GM19324 (cell line): ENCODE measurements around the gene ACVR1B.

Experiments used
- ATAC-seq: cut with Tn5 transposase; IDR thresholded peaks from one replicate; pipeline ENCODE4 v1.9.1; 2021; ENCODE audit warnings: mild to moderate bottlenecking, moderate library complexity; ENCODE audit not compliant: unreplicated experiment, low FRiP score

Gene ACVR1B

DNA sequence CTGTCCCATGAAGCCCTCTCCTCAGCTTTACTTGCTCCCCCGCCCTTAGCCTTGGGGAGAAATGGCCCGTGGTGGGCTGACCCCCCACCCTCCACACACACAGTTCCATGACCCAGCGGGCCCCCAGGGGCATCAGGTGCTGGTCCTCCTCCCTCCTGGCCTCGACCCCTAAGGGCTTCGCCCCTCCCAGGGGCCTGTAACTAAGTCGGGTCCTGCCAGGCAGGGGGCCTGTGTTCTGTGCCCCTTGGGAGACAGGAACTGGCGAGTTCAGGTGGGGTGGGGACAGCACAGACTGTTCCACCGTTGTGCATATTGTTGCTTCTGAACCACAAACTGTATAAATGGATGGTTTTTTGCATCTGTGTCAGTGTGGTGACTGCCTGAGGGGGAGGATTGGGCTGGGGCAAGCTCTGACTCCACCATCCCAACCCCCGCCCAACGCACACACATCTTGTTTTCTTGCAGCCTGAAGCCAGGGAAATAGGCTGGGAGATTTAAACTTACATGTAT is 64.1 kb downstream of the ACVR1B start:
- ATAC-seq = no peak

DNA sequence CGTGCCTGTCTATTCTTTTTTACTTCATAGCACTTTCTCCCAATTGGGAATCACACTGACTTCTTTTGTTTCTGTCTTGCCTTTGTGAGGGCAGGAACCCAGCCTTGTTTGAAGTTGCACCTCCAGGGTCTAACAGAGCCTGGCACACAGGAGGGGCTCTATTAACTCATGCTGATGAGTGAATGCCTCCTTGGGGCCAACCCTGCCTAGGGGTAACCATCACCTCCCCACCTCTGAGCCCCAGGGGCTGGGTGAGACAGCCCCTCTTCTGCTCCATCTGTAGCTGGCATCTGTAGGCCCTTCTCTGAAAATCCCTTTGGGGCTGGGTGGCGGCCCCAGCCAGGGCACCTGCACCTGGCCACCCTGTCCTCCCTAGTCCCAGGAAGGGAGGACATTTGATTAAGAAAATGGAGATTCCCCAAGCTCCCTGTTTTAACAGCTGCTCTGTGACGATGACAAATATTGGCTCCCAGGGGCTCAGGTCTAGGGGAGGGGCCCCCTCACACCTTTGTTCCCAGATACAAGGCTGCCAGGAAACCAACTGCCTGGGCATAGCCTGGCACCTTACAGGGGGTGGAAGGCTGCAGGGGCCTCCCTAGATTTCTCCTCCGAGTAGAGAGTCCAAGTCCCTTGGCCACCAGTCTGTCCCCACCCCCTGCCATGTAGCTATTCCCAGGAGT is 67.1 kb downstream of the ACVR1B start:
- ATAC-seq = no peak

DNA sequence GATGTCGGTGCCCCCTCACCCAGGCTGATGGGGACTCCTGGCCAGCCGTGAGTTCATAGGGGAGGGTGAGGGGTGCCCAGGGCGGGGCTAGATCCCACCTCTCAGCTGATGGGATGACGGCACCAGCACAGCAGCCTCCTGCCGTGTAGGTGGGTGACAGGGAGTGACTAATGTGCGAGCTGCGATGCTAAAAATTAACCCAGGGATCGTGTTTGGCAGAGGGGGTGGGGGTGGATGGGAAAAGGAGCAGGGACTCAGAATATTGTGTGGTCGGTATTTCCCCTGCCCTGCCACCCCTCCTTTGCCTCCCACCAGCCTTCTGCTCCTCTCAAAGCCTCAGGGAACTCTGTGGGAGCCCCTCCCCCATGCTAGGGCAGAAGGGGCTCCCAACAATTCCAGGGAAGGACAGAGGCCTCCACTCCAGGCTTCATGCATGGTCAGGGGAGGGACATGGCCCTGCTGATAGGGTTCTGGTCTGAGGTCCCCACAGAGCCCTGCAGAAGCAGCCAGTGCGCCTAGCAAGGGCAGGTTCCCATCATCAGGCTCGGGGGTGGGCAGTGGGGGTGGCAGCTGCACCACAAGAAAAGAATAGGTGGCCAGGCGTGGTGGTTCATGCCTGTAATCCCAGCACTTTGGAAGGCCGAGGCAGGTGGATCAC is 67.7 kb downstream of the ACVR1B start:
- ATAC-seq = no peak

DNA sequence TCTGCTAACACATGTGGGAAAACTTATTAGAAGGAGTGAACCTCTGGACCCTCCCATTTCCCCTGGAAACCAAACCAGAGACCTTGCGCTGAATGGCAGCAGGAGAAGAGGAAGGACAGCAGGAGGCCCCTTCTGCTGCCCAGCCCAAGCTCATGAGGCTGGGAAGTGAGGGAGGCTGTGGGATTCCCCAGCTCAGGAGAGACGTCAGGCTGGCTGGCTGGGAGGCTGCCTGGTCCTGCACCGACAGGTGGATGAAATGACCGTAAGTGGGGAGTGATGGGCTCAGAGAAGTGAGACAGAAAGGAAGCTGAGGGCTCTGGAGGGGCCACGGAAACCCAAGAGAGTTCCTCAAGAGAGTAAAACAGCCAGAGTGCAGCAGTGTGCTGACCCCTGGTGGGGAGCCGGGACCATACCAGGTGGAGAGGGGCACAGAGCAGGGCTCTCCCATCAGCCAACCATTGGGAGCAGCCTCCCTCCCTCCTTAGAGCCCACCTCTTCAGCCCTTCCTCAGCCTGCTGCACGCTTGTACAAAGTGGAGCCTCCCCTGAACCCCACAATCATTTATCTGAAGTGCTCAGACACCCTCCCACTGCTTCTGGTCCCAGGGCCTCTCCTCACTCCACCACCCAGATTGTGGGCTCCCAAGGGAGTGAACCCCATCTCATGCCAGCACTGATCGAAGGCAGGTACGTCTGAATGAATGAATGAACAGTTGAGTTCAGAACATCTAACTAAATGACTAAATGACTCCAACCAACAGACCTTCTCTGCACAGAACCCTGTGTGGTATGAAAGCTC is 69.2 kb downstream of the ACVR1B start:
- no peak for ATAC-seq

DNA sequence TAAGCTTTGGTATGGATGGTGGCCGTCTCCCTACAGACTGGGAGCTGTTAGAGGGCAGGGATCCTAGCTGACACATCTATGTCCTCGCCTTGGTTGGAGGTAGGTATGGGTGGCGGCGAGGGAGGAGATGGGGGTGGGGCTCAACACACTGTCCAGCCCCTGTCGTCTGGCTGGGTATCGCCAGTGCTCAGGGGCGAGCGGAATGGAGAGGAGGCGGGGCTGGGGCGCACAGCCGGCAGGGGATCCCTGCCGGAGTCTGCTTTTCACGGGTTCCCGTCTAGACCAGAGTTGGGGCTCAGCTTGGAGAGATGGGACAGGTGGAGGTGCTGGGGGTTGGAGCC is 71.3 kb downstream of the ACVR1B start:
- no peak for ATAC-seq

DNA sequence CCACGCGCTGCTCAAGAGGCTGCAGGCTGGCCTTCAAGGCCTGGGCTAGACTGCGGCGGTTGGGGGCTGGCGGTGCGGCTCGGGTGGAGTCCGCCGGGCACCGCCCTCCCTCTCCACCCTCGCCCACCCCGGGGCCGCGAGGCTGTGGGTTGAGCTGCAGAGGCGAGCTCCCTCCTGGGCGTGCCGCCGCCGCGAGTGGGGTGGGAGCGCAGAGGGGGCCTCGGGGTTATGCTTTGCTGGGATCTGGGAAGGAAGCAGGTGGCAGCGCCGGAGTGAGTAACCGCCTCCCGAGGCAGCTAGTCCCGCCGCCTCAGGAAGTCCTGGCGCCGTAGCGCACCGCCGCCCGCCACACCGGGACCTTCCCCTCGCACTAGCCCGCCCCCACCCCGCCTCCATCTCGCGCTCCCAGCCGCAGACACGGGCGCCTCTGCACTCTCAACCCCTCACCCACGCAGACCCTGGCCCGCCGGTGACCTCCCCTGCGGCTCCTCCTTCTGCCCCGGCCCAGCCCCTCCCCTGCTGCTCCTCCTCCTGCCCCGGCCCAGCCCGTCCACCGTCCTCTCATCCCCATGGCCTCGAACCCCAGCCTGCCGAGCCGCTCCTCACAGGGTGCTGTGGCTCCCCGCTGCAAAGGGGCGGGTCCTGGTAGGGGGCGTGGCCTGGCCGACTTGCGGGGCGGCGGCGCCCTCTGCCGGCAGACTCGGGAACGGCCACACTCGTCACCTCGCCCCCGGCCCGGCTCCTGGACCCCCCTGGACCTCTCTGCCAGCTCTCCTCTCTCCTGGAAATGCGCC is 71.9 kb downstream of the ACVR1B start:
- no peak for ATAC-seq

DNA sequence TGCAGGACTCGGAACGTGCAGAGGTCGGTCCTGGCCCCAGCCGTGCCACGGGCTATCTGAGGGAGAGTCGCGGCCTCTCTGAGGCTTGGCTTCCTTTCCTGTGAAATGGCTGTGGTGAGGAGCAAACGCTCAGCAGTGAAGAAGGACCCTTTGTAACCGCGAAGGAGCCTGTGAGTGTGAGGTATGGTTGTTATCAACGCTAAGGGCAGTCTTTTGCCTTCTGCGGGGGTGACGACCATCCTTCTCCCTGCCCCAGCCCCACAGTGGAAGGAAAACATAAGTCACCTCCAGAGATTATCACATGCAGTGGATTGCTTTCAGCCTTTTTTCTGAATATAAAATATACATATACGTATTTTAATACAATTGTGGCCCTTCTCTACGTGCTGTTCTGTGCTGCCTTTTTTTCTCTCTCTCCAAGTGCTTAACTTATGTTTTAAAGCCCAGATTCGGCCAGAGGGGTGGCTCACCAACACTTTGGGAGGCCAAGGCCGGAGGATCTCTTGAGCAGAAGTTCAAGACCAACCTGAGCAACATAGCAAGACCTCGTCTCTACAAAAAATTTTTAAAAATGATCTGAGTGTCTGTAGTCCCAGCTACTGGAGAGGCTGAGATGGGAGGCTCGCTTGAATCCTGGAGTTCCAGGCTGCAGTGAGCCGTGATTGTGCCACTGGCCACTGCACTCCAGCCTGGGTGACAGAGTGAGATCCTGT is 72.6 kb downstream of the ACVR1B start:
- ATAC-seq = no peak

DNA sequence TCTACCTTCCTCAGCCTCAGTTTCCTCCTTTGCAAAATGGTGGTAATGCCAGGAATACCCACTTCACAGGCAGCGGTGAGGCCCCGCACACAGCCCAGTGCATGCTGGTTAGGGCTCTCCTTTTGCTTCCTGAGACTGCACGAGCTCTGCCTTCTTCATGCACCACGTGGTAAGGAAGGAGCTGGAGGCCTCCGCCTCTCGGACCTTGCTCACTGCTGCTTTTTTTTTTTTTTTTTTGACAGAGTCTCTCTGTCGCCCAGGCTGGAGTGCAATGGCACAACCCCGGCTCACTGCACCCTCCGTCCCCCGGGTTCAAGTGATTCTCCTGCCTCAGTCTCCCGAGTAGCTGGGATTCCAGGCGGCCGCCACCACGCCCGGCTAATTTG is 73.3 kb downstream of the ACVR1B start:
- no peak for ATAC-seq

DNA sequence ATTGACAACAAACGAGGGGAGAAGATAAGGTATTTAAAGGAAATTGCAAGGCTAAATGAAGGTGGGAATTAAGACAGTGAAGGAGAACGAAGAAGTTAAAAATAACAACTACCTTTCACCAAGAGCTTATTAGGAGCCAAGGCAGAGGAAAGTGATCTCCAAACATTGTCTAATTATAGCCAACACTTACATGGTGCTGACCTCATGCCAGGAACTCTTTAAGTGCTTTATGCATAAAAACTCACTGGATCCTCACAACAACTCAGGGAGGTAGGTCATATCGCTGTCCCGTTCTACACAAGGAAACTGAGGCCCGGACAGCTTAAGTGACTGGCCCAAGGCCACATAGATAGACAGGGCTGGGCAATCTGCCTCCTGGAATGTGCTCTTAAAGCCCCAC is 74.8 kb downstream of the ACVR1B start:
- ATAC-seq = no peak

DNA sequence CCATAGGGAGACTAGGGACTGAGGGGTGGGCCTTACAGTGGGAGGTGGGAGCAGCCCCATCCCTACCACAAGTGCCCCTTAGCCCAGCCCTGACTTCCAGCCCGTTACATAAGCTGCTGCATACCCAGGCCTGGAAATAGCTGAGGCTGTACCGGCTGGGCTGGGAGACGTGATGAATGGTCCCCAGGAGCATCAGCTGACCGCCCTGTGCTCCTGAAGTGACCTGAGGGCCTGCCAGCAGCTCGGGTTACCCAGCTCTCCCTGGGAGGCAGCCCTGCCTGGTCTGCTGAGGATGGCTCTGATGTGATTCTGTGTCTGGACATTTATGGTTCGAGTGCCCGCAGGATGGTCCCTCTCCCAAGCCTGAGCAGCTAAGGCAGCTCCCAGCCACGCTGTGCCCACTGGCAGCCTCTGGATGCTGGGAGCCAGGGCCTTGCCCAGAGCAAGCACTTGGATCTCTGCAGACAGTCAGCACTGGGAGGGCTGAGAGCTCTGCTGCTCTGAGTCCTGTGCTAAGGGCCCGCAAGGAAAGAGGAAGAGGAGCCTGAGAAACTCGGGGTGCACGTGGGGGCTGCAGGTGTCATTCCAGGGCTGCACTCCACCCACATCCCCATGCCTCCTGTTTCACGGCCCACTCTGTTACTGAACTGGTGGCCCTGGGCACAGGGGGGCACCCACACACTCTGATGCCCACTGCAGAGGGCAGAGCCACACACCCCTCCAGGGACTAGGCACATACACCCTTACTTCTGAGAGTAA is 75.8 kb downstream of the ACVR1B start:
- ATAC-seq = no peak

DNA sequence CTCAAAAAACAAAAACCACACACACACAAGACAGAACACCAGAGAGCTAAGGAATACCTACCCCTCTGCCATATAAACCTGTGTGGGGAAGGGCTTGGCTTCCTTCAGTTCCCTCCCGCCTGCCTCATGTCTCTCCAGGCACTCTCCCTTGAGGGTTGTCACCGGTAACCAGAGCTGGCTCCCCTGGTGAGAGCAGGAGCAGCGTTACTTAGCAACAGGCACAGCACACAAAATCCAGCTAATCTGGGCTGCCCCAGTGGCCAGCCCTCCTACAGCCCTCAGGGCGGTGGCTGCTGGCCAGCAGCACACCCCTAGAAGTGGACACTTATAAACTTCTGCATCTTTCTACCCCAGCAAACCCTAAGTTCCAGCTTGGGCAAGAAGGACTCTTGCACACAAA is 78.2 kb downstream of the ACVR1B start:
- ATAC-seq = no peak

DNA sequence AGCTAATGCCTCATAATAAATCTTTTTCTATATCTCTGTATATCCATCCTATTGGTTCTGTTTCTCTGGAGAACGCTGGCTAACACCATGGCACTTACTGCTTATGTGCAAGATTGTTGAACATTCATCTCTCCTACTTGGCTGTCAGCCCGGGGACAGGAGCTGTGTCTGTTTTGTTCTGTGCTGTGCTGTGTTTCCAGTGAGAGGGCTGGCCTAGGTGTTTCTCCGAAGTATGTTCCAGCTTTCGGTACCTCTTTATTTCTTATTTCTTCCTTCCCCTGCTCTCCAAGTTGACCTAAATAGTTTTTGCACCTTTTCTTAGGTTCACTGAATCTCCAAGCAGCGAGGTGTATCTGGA is 80.9 kb downstream of the ACVR1B start:
- ATAC-seq = no peak

DNA sequence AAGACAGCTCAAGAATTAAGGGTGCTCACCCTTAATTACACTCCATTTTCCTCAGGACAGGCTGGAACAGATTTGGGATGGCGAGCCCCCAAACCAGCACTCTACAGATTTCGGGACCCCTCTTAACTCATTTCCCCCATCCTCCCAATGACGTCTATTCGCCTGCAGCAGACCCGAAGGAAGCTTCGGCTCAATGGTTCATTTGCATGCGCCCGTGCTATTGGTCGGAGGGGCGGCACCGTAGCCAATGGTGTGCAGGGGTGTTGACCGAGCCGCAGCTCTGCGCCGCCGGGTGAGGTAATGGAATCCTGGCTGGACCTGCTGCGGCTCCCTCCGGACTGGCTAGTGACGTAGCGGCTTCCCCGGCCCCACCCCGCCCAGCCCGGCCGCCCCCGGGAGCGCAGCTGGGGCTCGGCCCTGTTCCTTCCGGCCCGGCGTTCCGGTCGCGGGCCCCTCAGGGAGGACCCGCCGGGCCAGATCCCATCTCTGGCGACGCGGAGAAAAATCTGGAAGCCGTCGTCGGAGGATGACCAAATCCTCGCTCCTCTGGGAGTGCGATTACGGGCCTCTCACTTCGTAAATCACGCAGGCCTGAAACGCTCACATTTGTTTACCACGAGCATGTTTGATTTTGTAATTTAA is 81.4 kb downstream of the ACVR1B start:
- peak; percentile 90 for ATAC-seq

DNA sequence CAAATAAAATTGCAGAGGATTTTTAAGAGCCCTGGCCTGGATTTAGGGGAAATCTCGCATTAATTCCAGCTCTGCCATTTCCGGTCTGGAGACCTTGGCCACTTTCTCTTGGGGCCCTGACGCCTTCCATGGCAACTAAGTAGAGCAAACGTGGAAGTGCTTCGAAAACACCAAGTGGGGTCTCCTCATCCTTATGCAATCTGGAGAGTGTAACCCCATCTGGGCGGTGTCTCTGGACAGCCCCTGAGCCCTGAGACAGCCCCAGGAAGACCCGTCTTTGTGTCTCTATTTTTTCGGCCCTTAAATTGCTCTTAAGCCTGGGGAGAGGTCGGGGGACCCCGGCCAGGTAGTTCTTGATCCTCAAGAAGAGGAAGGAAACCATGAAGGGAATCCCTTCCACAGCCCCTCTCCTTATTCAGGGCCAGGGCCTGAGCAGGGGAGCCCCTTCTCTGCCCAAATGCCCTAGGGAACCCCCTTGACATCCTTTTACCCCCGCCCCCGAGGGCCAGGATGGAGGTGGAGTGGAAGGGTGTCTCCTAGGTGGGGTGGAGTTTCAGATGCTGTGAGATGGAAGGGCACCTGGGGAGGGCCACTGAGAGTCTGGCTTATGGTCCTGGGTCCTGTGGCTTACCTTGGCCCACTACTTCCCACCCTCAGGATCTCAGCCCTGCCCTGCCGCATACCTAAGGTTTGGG is 82.1 kb downstream of the ACVR1B start:
- no peak for ATAC-seq

DNA sequence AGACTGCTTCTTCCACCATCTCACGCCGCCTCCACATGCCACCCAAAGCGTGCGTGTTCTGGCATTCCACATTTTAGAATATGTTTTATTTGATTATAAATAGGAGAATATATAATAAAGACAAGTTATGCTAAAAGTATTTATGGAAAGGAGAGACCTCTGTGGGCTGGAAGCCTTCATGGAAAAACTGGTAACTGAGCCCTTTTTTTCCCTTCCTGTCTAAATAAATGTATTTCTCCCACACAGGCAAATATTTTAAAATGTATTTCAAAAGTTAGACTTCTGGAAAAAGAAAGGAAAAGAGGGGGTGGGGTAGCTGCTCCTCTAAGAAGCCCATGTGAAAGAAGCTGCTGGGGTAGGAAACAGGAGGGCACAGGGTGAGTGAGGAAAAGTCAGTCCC is 83.7 kb downstream of the ACVR1B start:
- no peak for ATAC-seq

DNA sequence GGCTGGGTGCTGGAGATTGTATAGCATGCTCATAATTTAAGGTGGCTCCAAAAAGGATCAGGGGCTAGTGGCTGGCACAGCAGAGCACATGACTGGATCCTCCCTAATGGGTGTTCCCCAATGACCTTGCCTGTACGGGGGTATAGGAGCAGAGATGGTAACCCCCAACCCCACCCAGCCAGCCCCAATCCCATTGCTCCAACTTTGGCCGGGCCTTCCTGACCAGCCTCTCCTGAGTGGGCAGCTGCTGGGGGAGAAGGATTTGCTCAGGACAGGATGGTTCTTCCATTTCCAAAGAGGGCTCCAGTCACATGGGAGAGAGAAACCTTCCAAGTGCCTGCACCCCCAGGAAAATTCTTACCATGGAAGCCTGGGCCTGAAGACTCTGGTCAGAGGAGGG is 84.4 kb downstream of the ACVR1B start:
- ATAC-seq = no peak

DNA sequence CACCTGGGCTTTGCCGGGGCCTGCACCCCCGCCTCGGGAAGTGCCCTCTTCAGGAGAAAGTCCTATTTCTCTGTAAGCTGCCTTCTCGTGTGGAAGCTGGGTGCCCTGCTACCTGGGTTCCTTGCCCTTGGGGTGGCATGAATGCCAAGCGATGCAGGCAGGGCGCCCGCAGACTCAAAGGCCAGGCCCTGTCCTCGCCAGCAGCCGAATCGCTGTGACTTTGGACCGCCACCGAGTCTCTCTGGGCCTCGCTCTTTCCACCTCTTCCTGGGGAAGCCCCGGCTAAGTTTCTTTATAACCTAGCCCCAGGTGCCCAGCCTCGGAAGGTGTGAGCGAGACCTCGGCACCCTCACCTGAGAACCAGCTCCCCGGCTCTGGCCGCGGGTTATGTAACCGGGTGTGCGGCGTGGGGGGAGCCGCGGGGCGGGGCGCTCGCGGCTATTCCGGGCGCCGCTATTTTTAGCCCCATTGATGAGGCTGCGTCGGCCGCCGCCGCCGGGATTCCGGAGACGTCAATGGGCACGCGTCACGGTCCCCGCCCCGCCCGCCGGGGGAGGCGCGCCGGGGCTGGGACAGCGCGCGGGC is 85.2 kb downstream of the ACVR1B start:
- ATAC-seq = peak; percentile 61

DNA sequence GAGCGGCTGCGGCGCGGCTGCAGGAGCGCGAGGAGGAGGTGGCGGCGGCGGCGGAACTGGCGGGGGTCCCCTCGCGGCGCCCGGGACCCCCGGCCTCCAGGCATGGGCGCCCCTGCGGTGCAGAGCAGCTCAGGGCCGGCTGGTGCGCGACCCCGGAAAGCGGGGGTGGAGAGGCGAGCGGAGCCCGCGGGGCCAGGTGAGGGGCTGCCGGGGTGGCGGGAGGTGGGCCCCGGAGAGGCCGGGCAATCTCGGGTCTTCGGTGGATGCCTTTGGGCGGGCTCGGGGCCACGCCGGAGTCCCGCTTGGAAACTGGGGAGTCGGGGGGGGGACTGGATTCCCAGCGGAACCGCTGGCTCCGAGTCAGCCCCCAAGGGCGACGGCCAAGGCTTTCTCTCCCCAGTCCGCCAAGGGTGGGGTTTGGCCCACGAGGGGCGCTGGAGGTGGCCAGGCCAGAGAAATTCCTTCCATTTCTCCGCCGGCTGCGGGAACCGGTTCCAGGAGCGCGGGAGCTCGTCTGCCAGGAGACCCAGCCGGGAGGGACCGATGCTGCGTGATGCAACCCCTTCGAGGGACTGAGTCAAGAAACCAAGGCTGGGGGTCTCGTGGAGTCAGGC is 85.9 kb downstream of the ACVR1B start:
- no peak for ATAC-seq
